C1 segment of cervical spinal cord (tissue), 14 donors: ENCODE measurements around the gene FAM161B.
"Not testable (repeated sequence)": the region's sequence is repeated elsewhere in the genome, so short reads cannot be mapped to it uniquely, and the experiment has no call there.

Experiments used
- DNase-seq, 14 donors: peaks; one replicate each; lab custom pipeline; 2025; lab: John Stamatoyannopoulos, UW

Gene FAM161B

GRCh38 chr14:73943083-73943482 lies 6.8 kb downstream of the FAM161B start:
- DNase-seq, result peak in 2 of 14 donors; percentile 0 to 3

DNA sequence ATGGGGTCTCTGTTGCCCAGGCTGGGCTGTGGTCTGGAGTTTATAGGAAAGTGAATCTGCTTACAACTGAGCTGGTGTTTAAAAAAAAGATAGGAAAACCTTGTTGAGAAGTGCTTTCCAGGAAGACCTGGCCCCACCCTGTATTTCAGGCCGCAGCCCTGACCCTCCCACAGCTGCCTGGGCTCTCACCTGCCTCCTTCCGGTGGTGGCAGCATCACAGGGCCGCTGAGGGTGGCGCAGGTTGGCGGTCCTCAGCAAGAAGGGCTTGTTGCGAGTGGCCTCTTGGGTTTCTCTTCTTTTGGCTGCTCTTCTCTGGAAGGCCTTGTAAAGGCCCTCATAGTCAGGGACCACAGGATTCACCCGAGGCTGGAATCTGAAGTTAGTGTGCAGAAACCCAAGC lies 7.7 kb downstream of the FAM161B start:
- DNase-seq, result no peak

- DNase-seq, result no peak
Measured at GRCh38 chr14:73937012-73937411, 12.9 kb downstream of the FAM161B start.

- DNase-seq, result no peak
Measured at GRCh38 chr14:73936548-73936947, 13.3 kb downstream of the FAM161B start.

DNA sequence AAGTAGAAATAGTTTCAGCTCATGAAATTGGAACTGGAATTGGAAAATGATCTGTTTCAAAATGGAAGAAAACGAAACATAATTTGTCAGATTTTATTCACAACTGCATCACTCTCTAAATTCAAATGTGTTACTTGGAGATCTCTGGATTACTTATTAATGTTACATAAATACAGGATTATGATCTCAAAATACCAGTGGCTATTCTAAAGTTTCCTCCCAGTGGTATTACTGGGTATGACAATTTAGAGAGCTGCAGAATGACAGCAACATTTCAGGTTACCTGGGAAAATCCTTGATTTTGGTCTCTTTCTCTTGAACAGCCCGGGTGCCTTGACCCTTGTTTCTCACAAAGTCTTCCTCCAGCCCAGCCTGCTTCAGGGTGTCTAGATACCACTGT lies 14.2 kb downstream of the FAM161B start:
- no peak for DNase-seq

GRCh38 chr14:73924337-73924736 lies 25.6 kb downstream of the FAM161B start:
- no peak for DNase-seq

- not testable (repeated sequence) for DNase-seq
Measured at GRCh38 chr14:73919457-73919856, 30.4 kb downstream of the FAM161B start.

- DNase-seq, result no peak
Measured at GRCh38 chr14:73916324-73916723, 33.6 kb downstream of the FAM161B start.

- no peak for DNase-seq
Measured at GRCh38 chr14:73913256-73913655, 36.6 kb downstream of the FAM161B start.

DNA sequence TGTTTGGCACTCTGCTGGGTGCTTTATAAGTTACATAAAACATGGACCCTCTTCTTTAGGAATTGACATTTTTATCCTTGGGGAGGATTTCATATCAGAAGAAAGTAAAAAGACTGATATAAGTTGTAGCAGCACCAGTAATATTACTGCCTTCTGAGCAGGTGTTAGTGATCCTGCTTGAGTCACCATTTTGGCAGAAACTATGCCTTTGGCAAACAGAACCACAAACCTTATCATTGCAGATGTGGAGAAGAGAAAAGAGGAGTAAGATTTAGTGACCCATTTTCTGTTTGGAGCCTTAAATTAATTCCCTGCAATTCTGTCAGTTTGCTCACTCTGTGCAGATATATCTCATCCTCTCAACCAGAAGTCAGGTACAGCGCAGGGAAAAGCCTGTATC lies 40.2 kb downstream of the FAM161B start:
- DNase-seq, result no peak

- no peak for DNase-seq
Measured at GRCh38 chr14:73903028-73903427, 46.9 kb downstream of the FAM161B start.

DNA sequence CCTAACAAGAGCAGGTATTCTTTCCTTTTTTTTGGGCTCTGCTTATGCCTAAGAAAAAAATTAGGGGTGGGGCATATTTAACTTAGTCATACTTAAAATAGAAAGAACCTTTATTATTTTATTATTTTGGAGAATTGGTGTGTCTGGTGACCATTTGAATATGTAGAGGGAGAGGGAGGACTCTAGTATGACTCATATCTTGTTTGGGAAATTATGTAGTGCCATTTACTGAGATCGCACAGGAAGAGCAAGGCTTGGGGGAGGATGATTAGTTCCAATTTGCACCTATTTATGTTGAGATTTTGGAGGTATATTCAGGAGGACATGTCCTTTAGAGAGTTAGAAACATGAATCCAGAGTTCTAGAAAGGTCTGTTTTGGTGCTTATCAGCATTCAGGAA lies 53.4 kb downstream of the FAM161B start:
- DNase-seq, result no peak

GRCh38 chr14:73895939-73896338 lies 54.0 kb downstream of the FAM161B start:
- DNase-seq, result peak in 2 of 14 donors; percentile 0

DNA sequence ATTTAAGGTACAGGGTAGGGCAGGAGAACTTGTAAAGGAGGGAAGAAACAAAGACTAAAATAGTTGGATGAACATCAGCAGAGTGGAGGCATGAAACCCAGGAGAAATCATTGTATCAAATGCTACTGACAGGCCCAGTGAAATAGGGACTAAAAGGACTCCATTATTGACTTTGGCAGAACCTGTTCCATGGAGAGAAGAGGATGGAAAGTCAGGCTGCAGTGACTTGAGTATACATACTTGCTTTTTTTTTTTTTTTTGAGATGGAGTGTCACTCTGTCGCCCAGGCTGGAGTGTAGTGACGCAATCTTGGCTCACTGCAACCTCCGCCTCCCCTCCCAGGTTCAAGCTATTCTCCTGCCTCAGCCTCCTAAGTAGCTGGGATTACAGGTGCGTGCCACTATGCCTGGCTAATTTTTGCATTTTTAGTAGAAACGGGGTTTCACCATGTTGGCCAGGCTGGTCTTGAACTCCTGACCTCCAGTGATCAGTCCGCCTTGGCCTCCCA lies 55.7 kb downstream of the FAM161B start:
- DNase-seq, result not testable (repeated sequence)

GRCh38 chr14:73889376-73889775 lies 60.5 kb downstream of the FAM161B start:
- no peak for DNase-seq

- DNase-seq, result no peak
Measured at GRCh38 chr14:73888971-73889370, 60.9 kb downstream of the FAM161B start.

- DNase-seq, result no peak
Measured at GRCh38 chr14:73888460-73888725, 61.5 kb downstream of the FAM161B start.

GRCh38 chr14:73887694-73888459 lies 62.0 kb downstream of the FAM161B start:
- no peak for DNase-seq

DNA sequence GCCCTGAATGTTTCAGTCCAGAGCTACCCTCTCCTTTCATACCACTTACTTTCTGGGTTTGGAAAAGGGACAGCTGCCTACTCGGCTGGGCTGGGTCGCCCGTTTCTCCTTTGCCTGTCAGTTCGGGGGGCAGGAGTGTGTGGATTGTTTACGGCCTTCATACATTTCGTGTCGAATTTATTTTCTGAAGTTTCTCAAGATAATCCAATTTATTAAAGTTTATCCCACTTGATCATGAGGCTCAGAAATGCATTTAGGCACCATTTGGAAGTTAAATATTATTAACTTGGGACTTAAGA lies 62.6 kb downstream of the FAM161B start:
- DNase-seq, result no peak

DNA sequence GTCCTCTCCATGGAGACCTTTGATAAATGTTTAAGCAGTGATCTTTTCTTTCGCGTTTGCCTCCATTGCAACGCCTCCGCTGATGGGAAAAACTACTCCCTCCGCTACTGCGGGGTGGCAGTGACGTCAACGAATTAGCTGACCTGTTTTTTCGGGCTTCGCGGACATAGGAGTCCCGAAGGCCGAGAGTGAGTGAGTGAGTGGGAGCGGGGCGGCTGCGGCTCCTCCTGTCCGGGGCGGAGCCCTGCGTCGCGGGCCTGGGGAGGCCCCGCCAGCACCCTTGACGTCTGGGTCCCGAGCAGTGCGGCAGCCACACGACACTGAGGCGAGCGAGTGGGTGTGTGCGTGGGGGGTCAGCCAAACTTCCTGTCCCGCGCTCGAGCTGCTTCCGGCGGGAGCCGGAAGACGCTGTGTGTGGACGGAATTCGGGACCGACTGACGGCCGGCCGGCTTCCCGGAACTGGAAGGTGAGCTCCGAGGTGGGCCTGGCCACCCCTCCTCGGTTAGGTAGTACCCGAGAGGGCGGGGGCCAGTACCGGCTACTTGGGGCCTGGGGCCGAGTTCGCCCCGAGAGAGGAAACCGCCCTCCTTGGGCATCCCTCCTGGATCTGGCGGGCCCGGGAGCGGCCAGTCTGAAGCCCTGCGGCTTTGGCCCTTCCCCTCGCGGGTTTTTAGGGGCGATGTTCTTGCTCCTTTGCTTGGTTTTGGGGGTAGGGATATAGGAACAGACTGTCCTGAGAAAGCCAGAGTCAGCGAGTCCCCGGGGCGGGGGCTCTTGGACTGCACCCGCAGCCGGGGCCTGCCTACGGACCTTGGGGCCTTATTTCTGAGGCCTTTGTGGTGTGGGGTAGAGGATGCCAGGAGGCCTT lies 63.2 kb downstream of the FAM161B start, which contains the start of gene ZNF410:
Gene ZNF410 (plus strand): TSS at position 411 of the 869 bp plus-strand sequence. CDS start 5,317 bp downstream, outside the sequence.
- DNase-seq, result peak; percentile 51 to 94 (median 83)

DNA sequence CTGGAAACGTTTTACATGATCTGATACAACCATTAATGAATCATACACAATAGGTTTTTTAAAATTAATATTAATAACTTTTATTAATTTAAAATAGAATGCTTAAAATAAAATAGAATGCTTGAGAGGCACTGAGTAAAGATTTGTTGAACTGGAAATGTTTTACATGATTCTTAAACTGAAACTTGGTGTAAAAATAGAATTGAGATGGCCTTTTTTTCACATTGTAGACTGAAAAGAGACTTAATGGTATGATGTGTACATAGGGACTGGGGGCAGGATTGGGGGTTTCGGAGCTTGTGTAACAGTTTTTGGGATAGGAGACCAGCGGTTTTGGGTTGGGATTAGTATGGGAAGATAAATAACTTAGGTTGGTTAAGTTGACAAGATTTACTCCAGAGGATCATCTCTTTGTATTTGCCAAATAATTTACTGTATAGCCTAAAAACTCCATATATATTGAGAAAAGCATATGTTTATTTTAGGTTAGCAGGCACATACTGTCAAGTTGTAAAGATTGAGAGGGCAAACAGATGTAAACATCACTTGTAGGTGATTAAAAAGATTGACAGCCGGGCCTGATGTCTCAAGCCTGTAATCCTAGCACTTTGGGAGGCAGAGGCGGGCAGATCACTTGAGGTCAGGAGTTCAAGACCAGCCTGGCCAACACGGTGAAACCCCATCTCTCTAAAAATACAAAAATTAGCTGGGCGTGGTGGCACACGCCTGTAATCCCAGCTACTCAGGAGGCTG lies 65.3 kb downstream of the FAM161B start:
- no peak for DNase-seq
